Chondrocyte (in vitro differentiated cells): ENCODE results near the gene CPA1. TPM values are rescaled to one million over a fixed set of nuclear protein-coding genes. Genes with fewer than 3 reads are reported as not detected.

Experiments
- DNase-seq: peaks from one replicate; pipeline ENCODE4 v3.0.0; 2021; ENCODE audit warnings: mixed read lengths, low spot score
- H3K27ac Mint-ChIP-seq: one replicate; pipeline ENCODE4 v1.8.0; 2021; ENCODE audit warnings: mild to moderate bottlenecking, moderate library complexity, mixed read lengths; ENCODE audit not compliant: unreplicated experiment
- H3K27me3 Mint-ChIP-seq: 2 replicates; pipeline ENCODE4 v1.8.0; 2021; ENCODE audit warnings: low read depth, mixed read lengths
- H3K36me3 Mint-ChIP-seq: 2 replicates; pipeline ENCODE4 v1.8.0; 2021; ENCODE audit warnings: low read depth, mixed read lengths
- H3K4me1 Mint-ChIP-seq: 2 replicates; pipeline ENCODE4 v1.8.0; 2021; ENCODE audit warnings: low read depth, mild to moderate bottlenecking, mixed read lengths
- H3K4me3 Mint-ChIP-seq: one replicate; pipeline ENCODE4 v1.8.0; 2021; ENCODE audit warnings: mild to moderate bottlenecking, moderate library complexity, mixed read lengths; ENCODE audit not compliant: unreplicated experiment
- H3K9me3 Mint-ChIP-seq: 2 replicates; pipeline ENCODE4 v1.8.0; 2021; ENCODE audit warnings: low read depth, mixed read lengths
- CTCF ChIP-seq: fragments of 200-600 bp; sonication (generic); IDR thresholded peaks from 2 replicates; pipeline ENCODE4 v1.5.0; 2021; ENCODE audit warnings: antibody characterized with exemption, mild to moderate bottlenecking, moderate library complexity
- total RNA-seq: library from RNA; stranded (reverse); gene quantifications from 3 replicates; pipeline ENCODE4 v1.2.1, GENCODE V29; 2021

CPA1 gene
- total RNA-seq, 1 donor from 2014 or later, result 0.20 TPM

GRCh38 chr7:130338233-130338632 lies 42.1 kb upstream of the CPA1 start:
- Mint-ChIP-seq H3K27me3 (no peaks in the 10 kb centered on the region), H3K4me3 (no peak overlapping the region), H3K4me1 (peaks cover 11% of the 10 kb centered on the region), H3K9me3 (no peaks in the 10 kb centered on the region), H3K27ac (no peak overlapping the region), H3K36me3 (no peaks in the 10 kb centered on the region)
- DNase-seq, result no peak
- no peak for TF ChIP-seq CTCF

DNA sequence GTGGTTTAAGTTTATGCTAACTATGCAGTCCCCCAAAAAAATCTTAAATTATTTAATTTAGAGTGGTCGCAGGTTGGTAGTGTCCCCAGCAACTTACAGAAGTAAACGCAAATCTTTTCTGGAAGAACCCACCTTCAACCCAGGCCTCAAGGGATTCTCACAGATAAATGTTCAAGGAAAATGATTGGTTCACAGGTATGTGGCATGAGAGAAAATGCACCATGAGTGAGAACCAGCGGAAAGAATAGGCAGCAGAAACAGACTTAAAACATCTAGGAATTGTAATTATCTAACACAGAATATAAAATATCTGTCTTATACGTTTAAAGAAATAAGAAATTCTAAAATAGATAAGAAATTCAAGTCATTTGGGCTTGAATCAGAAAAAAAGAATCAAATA lies 38.4 kb upstream of the CPA1 start:
- Mint-ChIP-seq H3K27me3 (no peaks in the 10 kb centered on the region), H3K4me1 (peaks cover 6% of the 10 kb centered on the region), H3K9me3 (no peaks in the 10 kb centered on the region), H3K27ac (no peak overlapping the region), H3K4me3 (no peak overlapping the region), H3K36me3 (no peaks in the 10 kb centered on the region)
- no peak for TF ChIP-seq CTCF
- no peak for DNase-seq

GRCh38 chr7:130342701-130343380 lies 37.5 kb upstream of the CPA1 start:
- Mint-ChIP-seq H3K27me3 (no peaks in the 10 kb centered on the region), H3K4me3 (no peak overlapping the region), H3K27ac (no peak overlapping the region), H3K4me1 (peaks cover 6% of the 10 kb centered on the region), H3K36me3 (no peaks in the 10 kb centered on the region), H3K9me3 (no peaks in the 10 kb centered on the region)
- no peak for TF ChIP-seq CTCF
- DNase-seq, result no peak

- no peaks in the 10 kb centered on the region for H3K9me3 Mint-ChIP-seq
- no peaks in the 10 kb centered on the region for H3K36me3 Mint-ChIP-seq
- H3K4me3 Mint-ChIP-seq, result peak within 1 kb of the TSS; percentile 20
- no peak for TF ChIP-seq CTCF
- H3K27me3 Mint-ChIP-seq, result no peaks in the 10 kb centered on the region
- no peak within 1 kb of the TSS for H3K27ac Mint-ChIP-seq
- no peak for DNase-seq
- H3K4me1 Mint-ChIP-seq, result peaks cover 6% of the 10 kb centered on the region
These were observed 35.9 kb upstream of the CPA1 start, which contains the start of gene CPA5 for GRCh38 chr7:130344271-130344866. CPA5 (plus strand) TSS chr7:130344816; CDS start chr7:130346486, 1,670 bp downstream.

DNA sequence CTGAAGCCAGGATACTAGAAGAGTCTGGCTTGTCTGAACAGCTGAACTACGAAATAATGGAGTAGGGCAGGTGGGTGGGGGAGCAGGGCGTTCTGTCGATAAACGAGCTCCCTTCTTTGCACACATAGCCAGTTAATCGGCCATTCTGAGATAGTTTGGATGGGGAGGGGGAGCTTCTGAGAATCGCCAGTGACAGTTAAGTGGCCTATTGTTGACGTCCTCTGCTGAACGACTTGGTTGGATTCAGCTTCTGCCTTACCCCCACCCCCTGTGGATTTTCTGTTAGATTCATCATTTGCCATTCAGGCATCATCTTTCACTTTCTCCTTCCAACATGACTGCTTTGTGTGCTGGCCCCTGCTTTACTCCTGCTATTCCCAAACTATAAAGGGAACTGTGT lies 35.2 kb upstream of the CPA1 start:
- H3K27me3 Mint-ChIP-seq, result no peaks in the 10 kb centered on the region
- no peak for DNase-seq
- TF ChIP-seq CTCF, result no peak
- H3K27ac Mint-ChIP-seq, result no peak overlapping the region
- H3K4me3 Mint-ChIP-seq, result peak overlapping the region; percentile 20
- no peaks in the 10 kb centered on the region for H3K36me3 Mint-ChIP-seq
- H3K4me1 Mint-ChIP-seq, result peaks cover 8% of the 10 kb centered on the region
- H3K9me3 Mint-ChIP-seq, result no peaks in the 10 kb centered on the region
